ENCODE measurements around the gene TUNAR.

The TUNAR gene

DNA sequence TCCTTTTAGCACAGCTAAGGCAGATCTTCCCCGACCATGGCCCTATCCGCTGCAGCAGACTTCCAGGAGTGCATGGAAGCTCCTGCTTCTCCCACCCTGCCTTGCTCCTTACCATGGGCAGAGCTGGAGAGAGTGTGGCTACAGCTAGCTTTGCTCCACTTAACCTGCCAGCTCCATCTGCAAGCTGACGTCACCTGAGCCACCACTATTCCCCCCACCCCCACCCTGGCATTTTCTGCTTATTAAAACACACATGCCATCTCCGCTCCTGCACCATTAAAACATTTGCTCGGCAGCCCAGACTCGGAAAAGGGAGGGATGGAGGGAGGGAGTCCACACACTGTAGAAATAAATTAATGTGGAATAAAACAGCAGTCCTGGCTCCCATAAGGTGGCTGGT lies 67.8 kb downstream of the TUNAR start:
- ChIA-PET POLR2A (no interaction called here), CTCF (no interaction called here)
- TF ChIP-seq FOXM1 (IDR thresholded peaks at IDR 0.05; ENCODE audit: borderline replicate concordance): no peak
- TF ChIP-seq LEF1 (IDR thresholded peaks at IDR 0.05; ENCODE audit: borderline replicate concordance): no peak
- TF ChIP-seq ELF4 (IDR thresholded peaks at IDR 0.05): no peak
- no peak for TF ChIP-seq ZNF384 (IDR thresholded peaks at IDR 0.05)
- TF ChIP-seq HDGF (IDR thresholded peaks at IDR 0.05; ENCODE audit: borderline replicate concordance): no peak
- no peak for TF ChIP-seq TARDBP (IDR thresholded peaks at IDR 0.05)
- TF ChIP-seq NFRKB (IDR thresholded peaks at IDR 0.05): no peak
- no peak for TF ChIP-seq L3MBTL2 (conservative IDR thresholded peaks at IDR 0.05)
- TF ChIP-seq CTBP1 (IDR thresholded peaks at IDR 0.05; ENCODE audit: borderline replicate concordance): no peak
- TF ChIP-seq FOXK2 (IDR thresholded peaks at IDR 0.05): no peak
- TF ChIP-seq ARNT (IDR thresholded peaks at IDR 0.05): no peak
- no peak for TF ChIP-seq SP1 (IDR thresholded peaks at IDR 0.05)
- TF ChIP-seq BHLHE40 (IDR thresholded peaks at IDR 0.05; ENCODE audit: borderline replicate concordance): no peak
- TF ChIP-seq, protein P1, sequence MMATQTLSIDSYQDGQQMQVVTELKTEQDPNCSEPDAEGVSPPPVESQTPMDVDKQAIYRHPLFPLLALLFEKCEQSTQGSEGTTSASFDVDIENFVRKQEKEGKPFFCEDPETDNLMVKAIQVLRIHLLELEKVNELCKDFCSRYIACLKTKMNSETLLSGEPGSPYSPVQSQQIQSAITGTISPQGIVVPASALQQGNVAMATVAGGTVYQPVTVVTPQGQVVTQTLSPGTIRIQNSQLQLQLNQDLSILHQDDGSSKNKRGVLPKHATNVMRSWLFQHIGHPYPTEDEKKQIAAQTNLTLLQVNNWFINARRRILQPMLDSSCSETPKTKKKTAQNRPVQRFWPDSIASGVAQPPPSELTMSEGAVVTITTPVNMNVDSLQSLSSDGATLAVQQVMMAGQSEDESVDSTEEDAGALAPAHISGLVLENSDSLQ (IDR thresholded peaks at IDR 0.05): no peak
- no peak for DNase-seq (ENCODE audit: extremely low spot score)

DNA sequence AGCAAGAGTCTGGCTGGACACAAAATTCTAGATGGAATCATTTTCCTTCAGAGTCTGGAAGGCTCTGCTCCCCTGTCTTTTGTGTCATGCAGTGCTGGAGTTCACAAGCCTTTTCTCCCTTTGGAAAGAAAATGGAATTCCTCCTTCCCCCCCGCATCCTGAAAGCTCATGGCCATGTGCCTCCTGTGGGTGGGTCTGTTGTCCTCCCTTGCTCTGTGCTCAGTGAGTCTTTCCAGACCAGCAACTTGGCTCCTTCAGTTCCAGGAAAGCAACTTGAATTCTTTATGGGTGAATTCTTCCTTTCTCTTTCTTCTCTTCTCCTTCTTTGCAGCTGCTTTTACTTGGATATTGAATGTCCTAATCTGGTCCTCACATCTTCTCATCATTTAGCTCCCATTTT lies 70.2 kb downstream of the TUNAR start:
- ChIA-PET CTCF (no interaction called here), POLR2A (no interaction called here)
- TF ChIP-seq ELF4 (IDR thresholded peaks at IDR 0.05) (no peak), TARDBP (IDR thresholded peaks at IDR 0.05) (no peak), SUZ12 (IDR thresholded peaks at IDR 0.05) (no peak), LEF1 (IDR thresholded peaks at IDR 0.05; ENCODE audit: borderline replicate concordance) (no peak), HDGF (IDR thresholded peaks at IDR 0.05; ENCODE audit: borderline replicate concordance) (no peak), L3MBTL2 (conservative IDR thresholded peaks at IDR 0.05) (no peak), ZNF384 (IDR thresholded peaks at IDR 0.05) (no peak), FOXK2 (IDR thresholded peaks at IDR 0.05) (no peak), ARNT (IDR thresholded peaks at IDR 0.05) (no peak), CTBP1 (IDR thresholded peaks at IDR 0.05; ENCODE audit: borderline replicate concordance) (no peak), FOXA1 (IDR thresholded peaks at IDR 0.05) (no peak), FOXM1 (IDR thresholded peaks at IDR 0.05; ENCODE audit: borderline replicate concordance) (no peak), BHLHE40 (IDR thresholded peaks at IDR 0.05; ENCODE audit: borderline replicate concordance) (no peak), SP1 (IDR thresholded peaks at IDR 0.05) (no peak)
- TF ChIP-seq, protein P1 (IDR thresholded peaks at IDR 0.05): no peak
- DNase-seq (ENCODE audit: extremely low spot score): no peak

DNA sequence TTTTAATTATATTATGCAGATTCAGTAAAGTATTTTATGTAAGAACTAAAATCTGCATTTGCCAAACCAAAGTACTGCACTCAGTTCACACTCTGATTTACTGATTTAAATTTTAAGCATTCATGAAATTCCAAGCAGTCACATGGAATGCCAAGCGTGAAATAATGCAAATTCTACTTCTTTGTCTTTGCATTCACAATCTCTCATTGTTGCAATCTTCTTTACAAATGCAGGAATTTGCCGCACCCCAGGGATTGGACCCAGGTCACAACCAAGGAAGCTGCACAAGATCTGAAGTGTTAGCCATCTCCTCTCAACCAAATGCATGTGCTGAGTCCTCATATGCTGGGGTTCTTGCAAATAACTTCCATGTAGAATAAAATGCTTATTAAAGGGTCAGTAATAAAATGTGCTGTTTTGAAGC lies 71.9 kb downstream of the TUNAR start:
- DNase-seq (ENCODE audit: extremely low spot score): no peak
- TF ChIP-seq FOXK2 (IDR thresholded peaks at IDR 0.05) (no peak), LEF1 (IDR thresholded peaks at IDR 0.05; ENCODE audit: borderline replicate concordance) (no peak), ELF4 (IDR thresholded peaks at IDR 0.05) (no peak), CTBP1 (IDR thresholded peaks at IDR 0.05; ENCODE audit: borderline replicate concordance) (no peak), ZNF384 (IDR thresholded peaks at IDR 0.05) (no peak), SUZ12 (IDR thresholded peaks at IDR 0.05) (no peak), ARNT (IDR thresholded peaks at IDR 0.05) (no peak), HDGF (IDR thresholded peaks at IDR 0.05; ENCODE audit: borderline replicate concordance) (no peak), L3MBTL2 (conservative IDR thresholded peaks at IDR 0.05) (no peak), NFRKB (IDR thresholded peaks at IDR 0.05) (no peak), FOXM1 (IDR thresholded peaks at IDR 0.05; ENCODE audit: borderline replicate concordance) (no peak), TARDBP (IDR thresholded peaks at IDR 0.05) (no peak), SP1 (IDR thresholded peaks at IDR 0.05) (no peak), BHLHE40 (IDR thresholded peaks at IDR 0.05; ENCODE audit: borderline replicate concordance) (no peak), FOXA1 (IDR thresholded peaks at IDR 0.05) (no peak)
- TF ChIP-seq, protein P1 (IDR thresholded peaks at IDR 0.05): no peak
- POLR2A ChIA-PET: no interaction called here
- CTCF ChIA-PET: no interaction called here

DNA sequence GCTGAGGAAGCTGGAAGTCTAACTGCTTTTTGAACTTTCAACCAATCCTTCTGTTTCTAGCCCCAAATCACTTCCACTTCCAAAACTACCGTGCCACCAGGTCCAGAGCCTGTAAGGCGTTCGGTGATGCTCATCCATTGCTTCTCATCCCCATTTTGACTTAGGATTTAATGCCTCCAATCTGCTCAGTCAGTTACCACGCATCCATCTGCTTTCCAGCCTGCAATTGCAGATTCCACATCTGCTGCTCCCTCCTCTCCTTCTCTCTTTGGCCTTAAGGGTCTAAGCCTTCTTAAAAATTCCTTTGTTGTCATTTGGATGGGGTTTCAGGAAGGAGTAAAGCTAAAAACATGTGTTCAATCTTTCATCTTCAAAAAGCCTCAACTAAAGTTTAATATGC lies 74.7 kb downstream of the TUNAR start:
- POLR2A ChIA-PET: no interaction called here
- CTCF ChIA-PET: no interaction called here
- TF ChIP-seq TARDBP (IDR thresholded peaks at IDR 0.05) (no peak), LEF1 (IDR thresholded peaks at IDR 0.05; ENCODE audit: borderline replicate concordance) (no peak), ELF4 (IDR thresholded peaks at IDR 0.05) (no peak), FOXA1 (IDR thresholded peaks at IDR 0.05) (no peak), SP1 (IDR thresholded peaks at IDR 0.05) (no peak), L3MBTL2 (conservative IDR thresholded peaks at IDR 0.05) (no peak), SUZ12 (IDR thresholded peaks at IDR 0.05) (no peak), BHLHE40 (IDR thresholded peaks at IDR 0.05; ENCODE audit: borderline replicate concordance) (no peak), ARNT (IDR thresholded peaks at IDR 0.05) (no peak), NFRKB (IDR thresholded peaks at IDR 0.05) (no peak), CTBP1 (IDR thresholded peaks at IDR 0.05; ENCODE audit: borderline replicate concordance) (no peak)
- no peak for DNase-seq (ENCODE audit: extremely low spot score)

DNA sequence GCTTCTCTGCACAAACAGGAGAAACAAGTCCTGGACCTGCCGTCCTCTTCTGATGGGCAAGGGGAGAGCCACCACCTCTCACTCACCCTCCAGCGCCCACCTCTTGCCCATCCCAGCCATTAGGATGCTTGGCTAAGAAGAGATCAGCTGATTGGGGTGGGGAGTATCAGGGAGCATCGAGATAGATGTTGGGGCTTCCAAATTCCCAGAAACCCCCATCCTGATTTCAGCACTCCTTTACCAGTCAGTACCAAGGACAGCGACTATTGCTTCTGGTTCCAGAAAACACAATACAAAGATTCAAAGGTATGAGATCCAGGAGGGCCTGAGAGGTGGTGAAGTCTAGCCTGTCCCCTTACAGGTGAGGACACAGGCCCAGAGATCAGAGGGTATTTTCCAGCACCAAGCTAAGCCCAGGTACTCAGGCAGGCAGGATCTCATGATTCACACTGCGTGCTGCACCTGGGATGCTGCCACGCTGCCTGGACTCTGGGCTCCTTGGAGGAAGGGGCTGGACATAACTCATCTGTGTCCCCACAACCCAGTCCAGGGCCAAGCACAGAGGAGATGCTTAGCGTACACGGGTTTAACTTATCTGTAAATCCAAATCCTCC lies 76.6 kb downstream of the TUNAR start:
- DNase-seq (ENCODE audit: extremely low spot score): no peak
- CTCF ChIA-PET: no interaction called here
- POLR2A ChIA-PET: no interaction called here
- TF ChIP-seq CTBP1 (IDR thresholded peaks at IDR 0.05; ENCODE audit: borderline replicate concordance) (no peak), FOXK2 (IDR thresholded peaks at IDR 0.05) (no peak), L3MBTL2 (conservative IDR thresholded peaks at IDR 0.05) (no peak), BHLHE40 (IDR thresholded peaks at IDR 0.05; ENCODE audit: borderline replicate concordance) (no peak), SP1 (IDR thresholded peaks at IDR 0.05) (no peak), ZNF384 (IDR thresholded peaks at IDR 0.05) (no peak), HDGF (IDR thresholded peaks at IDR 0.05; ENCODE audit: borderline replicate concordance) (no peak), ARNT (IDR thresholded peaks at IDR 0.05) (no peak), FOXM1 (IDR thresholded peaks at IDR 0.05; ENCODE audit: borderline replicate concordance) (no peak), TARDBP (IDR thresholded peaks at IDR 0.05) (no peak), ELF4 (IDR thresholded peaks at IDR 0.05) (no peak), FOXA1 (IDR thresholded peaks at IDR 0.05) (no peak), LEF1 (IDR thresholded peaks at IDR 0.05; ENCODE audit: borderline replicate concordance) (no peak), SUZ12 (IDR thresholded peaks at IDR 0.05) (no peak), NFRKB (IDR thresholded peaks at IDR 0.05) (no peak)
- TF ChIP-seq, protein P1 (IDR thresholded peaks at IDR 0.05): no peak
